ENCODE results near the gene LBHD2.

LBHD2 gene

GRCh38 chr14:103097244-103097993 is 13.4 kb downstream of the LBHD2 start:
- H3K4me3 ChIP-seq (ENCODE audit: low read depth, low read length): no peak overlapping the region
- DNase-seq (ENCODE audit: low read depth): no peak
- TF ChIP-seq, protein P1, sequence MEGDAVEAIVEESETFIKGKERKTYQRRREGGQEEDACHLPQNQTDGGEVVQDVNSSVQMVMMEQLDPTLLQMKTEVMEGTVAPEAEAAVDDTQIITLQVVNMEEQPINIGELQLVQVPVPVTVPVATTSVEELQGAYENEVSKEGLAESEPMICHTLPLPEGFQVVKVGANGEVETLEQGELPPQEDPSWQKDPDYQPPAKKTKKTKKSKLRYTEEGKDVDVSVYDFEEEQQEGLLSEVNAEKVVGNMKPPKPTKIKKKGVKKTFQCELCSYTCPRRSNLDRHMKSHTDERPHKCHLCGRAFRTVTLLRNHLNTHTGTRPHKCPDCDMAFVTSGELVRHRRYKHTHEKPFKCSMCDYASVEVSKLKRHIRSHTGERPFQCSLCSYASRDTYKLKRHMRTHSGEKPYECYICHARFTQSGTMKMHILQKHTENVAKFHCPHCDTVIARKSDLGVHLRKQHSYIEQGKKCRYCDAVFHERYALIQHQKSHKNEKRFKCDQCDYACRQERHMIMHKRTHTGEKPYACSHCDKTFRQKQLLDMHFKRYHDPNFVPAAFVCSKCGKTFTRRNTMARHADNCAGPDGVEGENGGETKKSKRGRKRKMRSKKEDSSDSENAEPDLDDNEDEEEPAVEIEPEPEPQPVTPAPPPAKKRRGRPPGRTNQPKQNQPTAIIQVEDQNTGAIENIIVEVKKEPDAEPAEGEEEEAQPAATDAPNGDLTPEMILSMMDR (IDR thresholded peaks at IDR 0.05; ENCODE audit: insufficient read depth, low read depth, low read length, missing control alignments): no peak

DNA sequence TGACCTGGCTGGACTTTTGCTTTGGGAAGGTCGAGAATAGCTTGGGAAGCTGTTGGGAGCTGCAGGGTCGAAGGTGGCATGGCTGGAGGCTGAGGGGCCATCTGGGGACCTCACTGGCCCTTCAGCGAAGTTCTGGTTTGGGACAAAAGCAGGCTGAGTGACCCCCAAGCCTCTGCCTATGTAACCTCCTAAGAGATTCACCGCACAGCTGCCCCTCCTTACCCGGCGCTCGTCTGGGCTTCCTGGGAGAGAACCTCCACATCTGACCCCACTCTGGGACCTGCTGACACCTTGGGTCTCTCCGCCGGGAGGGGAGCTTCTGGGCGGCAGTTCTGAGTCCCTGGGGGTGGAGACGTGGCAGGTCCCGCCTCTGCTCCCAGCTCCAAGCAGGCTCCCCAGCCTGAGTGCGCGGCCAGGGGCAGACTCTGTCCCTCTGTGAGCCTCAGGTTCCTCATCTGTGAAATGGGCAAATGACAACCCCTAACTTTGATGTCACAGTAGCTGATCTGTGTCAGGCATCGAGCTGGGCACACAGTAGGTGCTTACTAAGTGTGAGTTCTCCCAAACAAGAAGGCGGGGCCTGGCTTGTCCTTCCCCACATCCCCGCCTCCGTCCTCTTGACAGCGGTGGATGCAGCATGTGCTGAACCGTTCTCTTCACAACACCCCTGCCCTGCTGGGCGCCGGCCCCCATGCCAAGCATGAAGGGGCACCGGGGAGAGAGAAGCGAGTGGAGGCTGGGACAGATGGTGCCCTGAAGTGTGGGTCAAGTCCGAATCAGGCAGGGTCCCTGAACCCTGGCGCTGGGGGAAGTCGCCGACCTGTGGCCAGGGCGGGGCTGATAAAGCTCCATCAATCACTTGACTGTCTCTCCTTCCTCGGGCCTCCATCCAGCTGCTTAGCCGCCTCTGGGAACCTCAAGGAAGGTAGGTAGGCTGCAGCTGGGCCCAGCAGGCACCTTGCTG is 14.3 kb downstream of the LBHD2 start:
- no peak for DNase-seq (ENCODE audit: low read depth)
- TF ChIP-seq, protein P1 (IDR thresholded peaks at IDR 0.05; ENCODE audit: insufficient read depth, low read depth, low read length, missing control alignments): no peak
- H3K4me3 ChIP-seq (ENCODE audit: low read depth, low read length): no peak overlapping the region

DNA sequence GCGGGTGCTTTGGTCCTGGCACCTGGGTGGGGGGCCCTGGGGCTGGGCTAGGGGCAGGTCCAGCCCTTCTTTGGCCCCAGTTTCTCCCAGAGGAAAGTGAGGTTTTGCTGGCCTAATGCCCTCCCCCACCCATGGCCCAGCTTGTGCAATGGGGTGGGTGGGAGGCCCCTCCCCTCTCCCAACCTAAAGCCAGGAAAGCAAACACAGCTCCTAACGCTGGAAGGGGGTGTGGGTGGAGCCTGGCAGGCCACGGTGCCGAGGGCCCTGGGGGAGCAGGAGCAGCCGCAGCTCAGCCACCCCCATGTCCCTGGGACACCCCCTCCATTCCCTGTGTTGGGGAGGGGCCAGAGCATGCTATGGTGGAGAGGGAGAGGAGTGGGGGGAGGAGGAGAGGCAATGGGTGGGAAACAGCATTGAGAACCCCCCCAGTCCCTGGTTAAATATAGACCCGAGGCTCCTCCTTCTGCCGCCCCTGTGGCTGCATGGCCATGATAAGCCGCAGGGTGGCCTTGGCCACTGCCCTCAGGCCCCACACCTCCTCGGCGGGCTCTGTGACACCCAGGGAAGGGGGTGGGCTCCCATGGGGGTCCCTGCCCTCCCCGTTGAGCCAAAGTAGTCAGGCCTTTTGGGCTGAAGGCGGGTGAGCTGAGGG is 15.2 kb downstream of the LBHD2 start:
- TF ChIP-seq, protein P1 (IDR thresholded peaks at IDR 0.05; ENCODE audit: insufficient read depth, low read depth, low read length, missing control alignments): no peak
- no peak overlapping the region for H3K4me3 ChIP-seq (ENCODE audit: low read depth, low read length)
- DNase-seq (ENCODE audit: low read depth): no peak

- DNase-seq (ENCODE audit: low read depth): no peak
- H3K4me3 ChIP-seq (ENCODE audit: low read depth, low read length): no peak overlapping the region
- TF ChIP-seq, protein P1 (IDR thresholded peaks at IDR 0.05; ENCODE audit: insufficient read depth, low read depth, low read length, missing control alignments): no peak
Observed at GRCh38 chr14:103099733-103100280, 15.8 kb downstream of the LBHD2 start.

- H3K4me3 ChIP-seq (ENCODE audit: low read depth, low read length): no peak overlapping the region
- peak; percentile 74 for DNase-seq (ENCODE audit: low read depth)
- TF ChIP-seq, protein P1 (IDR thresholded peaks at IDR 0.05; ENCODE audit: insufficient read depth, low read depth, low read length, missing control alignments): no peak
Observed at GRCh38 chr14:103100281-103101121, 16.5 kb downstream of the LBHD2 start.

Data from GM12865 (cell line).